Measurements from ENCODE around the gene PCDHB1. TPM values are rescaled to one million over a fixed set of nuclear protein-coding genes. Genes with fewer than 3 reads are reported as not detected.

PCDHB1 gene
- total and polyA plus RNA-seq, 9 of the 15 experiments (the other 6 are each of a cell fraction or from before 2014, with no cell fraction given): not detected

DNA sequence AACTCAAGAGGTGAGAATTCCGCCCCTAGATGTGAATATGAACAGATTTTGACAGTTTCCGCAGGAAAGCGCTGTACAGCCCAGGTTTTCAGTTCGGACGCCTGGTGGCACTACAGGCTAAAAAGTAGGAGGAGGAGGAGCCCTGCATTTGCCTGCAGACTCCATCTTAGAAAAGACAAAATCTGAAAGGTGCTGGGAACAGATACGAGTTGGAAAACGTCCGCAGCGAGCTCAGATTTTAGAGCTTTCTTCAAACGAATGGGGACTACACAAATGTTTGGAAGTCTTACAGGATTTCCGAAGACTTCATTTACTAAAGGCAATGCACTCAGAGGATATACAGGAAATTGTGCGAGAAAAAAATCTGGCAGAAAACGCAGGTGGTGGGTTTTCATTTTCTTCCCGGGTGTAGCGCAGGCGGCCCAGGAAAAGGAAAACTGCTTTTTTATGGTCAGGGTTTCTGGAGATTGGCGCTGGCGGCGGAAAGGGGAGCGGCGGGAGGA is 33.4 kb downstream of the PCDHB1 start:
- DNase-seq (ENCODE audit: extremely low read depth in 1 of 4, low spot score in 3 of 4): peak; percentile 7 to 23 (median 12)
- no peak overlapping the region for H2AFZ ChIP-seq (ENCODE audit: low read depth, low read length)
- no peak for FAIRE-seq
- CTCF ChIA-PET (ENCODE audit: low intra/inter-chr PET ratio): interaction anchor here (0.5 kb wide), 1 partner anchor 27 kb away, joined by 3 read pairs; no protein-coding TSS in a partner anchor
- H3K36me3 ChIP-seq (ENCODE audit: control insufficient read depth, insufficient read depth, low read length): no peaks in the 10 kb centered on the region
- TF ChIP-seq CCAR2 (IDR thresholded peaks at IDR 0.05; ENCODE audit: low read depth, low read length): no peak
- TF ChIP-seq YY1 (IDR thresholded peaks at IDR 0.05; ENCODE audit: borderline replicate concordance in 1 of 3, control insufficient read depth in 1 of 3, extremely low read depth in 1 of 3, insufficient read depth in 3 of 3, insufficient read length in 1 of 3, insufficient replicate concordance in 2 of 3, low read depth in 1 of 3, low read length in 2 of 3): peak in 1 of 3 experiments; percentile 61
- TF ChIP-seq, protein P1, sequence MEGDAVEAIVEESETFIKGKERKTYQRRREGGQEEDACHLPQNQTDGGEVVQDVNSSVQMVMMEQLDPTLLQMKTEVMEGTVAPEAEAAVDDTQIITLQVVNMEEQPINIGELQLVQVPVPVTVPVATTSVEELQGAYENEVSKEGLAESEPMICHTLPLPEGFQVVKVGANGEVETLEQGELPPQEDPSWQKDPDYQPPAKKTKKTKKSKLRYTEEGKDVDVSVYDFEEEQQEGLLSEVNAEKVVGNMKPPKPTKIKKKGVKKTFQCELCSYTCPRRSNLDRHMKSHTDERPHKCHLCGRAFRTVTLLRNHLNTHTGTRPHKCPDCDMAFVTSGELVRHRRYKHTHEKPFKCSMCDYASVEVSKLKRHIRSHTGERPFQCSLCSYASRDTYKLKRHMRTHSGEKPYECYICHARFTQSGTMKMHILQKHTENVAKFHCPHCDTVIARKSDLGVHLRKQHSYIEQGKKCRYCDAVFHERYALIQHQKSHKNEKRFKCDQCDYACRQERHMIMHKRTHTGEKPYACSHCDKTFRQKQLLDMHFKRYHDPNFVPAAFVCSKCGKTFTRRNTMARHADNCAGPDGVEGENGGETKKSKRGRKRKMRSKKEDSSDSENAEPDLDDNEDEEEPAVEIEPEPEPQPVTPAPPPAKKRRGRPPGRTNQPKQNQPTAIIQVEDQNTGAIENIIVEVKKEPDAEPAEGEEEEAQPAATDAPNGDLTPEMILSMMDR (IDR thresholded peaks at IDR 0.05 in 2 of 3, conservative IDR thresholded peaks at IDR 0.05 in 1 of 3; ENCODE audit: insufficient read depth in 2 of 3, low read depth in 1 of 3, low read length in 3 of 3): peak; percentile 33 to 51 (median 50); a peak in 4 of 6 replicates
- TF ChIP-seq RAD21 (CRISPR knock-in tag; conservative IDR thresholded peaks at IDR 0.05 in 1 of 2, IDR thresholded peaks at IDR 0.05 in 1 of 2): peak; percentile 10 to 25; a peak in 1 of 4 replicates
- no peaks in the 10 kb centered on the region for H3K4me1 ChIP-seq (replicated peaks in 1 of 2; ENCODE audit: control insufficient read depth in 2 of 2, insufficient read depth in 2 of 2, low read length in 2 of 2)
- intact Hi-C loops (cut with micrococcal nuclease): no loop called here
- WGBS (ENCODE audit: insufficient coverage, low coverage, missing lambda C conversion rate): 2% methylated on average over 19 of the region's 21 CpGs
- in situ Hi-C loops (cut with MboI): no loop called here
- no peak overlapping the region for H3K4me2 ChIP-seq (ENCODE audit: insufficient read depth, low read length)
- BruUV-seq (replicated peaks): no TSS peak
- no peak overlapping the region for H3K27ac ChIP-seq (ENCODE audit: extremely low read depth, low read depth, low read length)
- no peak overlapping the region for H3K4me3 ChIP-seq
- no peaks in the 10 kb centered on the region for H3K79me2 ChIP-seq (ENCODE audit: control insufficient read depth, insufficient read depth, low read length)
- H3K9me3 ChIP-seq (replicated peaks; ENCODE audit: control insufficient read depth, insufficient read depth, low read depth, low read length): no peaks in the 10 kb centered on the region
- POLR2A ChIA-PET: no interaction called here
- ATAC-seq: peak; percentile 90
- no peak overlapping the region for H3K9ac ChIP-seq (ENCODE audit: insufficient read depth in 1 of 2, low read depth in 2 of 2, low read length in 2 of 2)
- H4K20me1 ChIP-seq (replicated peaks; ENCODE audit: control insufficient read depth, insufficient read depth, low read length): no peaks in the 10 kb centered on the region
- no peaks in the 10 kb centered on the region for H3K9me1 ChIP-seq (ENCODE audit: control insufficient read depth, insufficient read depth, low read length)
- no peaks in the 10 kb centered on the region for H3K27me3 ChIP-seq (ENCODE audit: control insufficient read depth in 2 of 2, insufficient read depth in 2 of 2, low read length in 2 of 2)

All from K562 (cell line).